GM11168 (cell line): Measurements from ENCODE around the gene ARNT2.

Experiments
- in situ Hi-C: fragments of 300-500 bp; cut with MboI; formaldehyde crosslinking; loops from one replicate; pipeline ENCODE4 v1.12.0; 2022; ENCODE audit warnings: low sequenced_read_pairs; ENCODE audit not compliant: unreplicated experiment

The ARNT2 gene

GRCh38 chr15:80604583-80605575 is 200.7 kb downstream of the ARNT2 start:
- in situ Hi-C loops = no loop called here

GRCh38 chr15:80605591-80606150 is 201.5 kb downstream of the ARNT2 start:
- in situ Hi-C loops = no loop called here

GRCh38 chr15:80606511-80607071 is 202.4 kb downstream of the ARNT2 start:
- in situ Hi-C loops = no loop called here

GRCh38 chr15:80607287-80607980 is 203.3 kb downstream of the ARNT2 start:
- in situ Hi-C loops = no loop called here

- in situ Hi-C loops = no loop called here
Measured at GRCh38 chr15:80608688-80609087, 204.5 kb downstream of the ARNT2 start.

GRCh38 chr15:80609091-80609490 is 204.9 kb downstream of the ARNT2 start:
- in situ Hi-C loops = no loop called here

GRCh38 chr15:80609512-80609946 is 205.3 kb downstream of the ARNT2 start:
- in situ Hi-C loops = no loop called here

- in situ Hi-C loops = no loop called here
Measured at GRCh38 chr15:80611543-80612080, 207.4 kb downstream of the ARNT2 start.

- in situ Hi-C loops = no loop called here
Measured at GRCh38 chr15:80612118-80612823, 208.1 kb downstream of the ARNT2 start.

GRCh38 chr15:80613762-80614365 is 209.7 kb downstream of the ARNT2 start:
- in situ Hi-C loops = no loop called here

- in situ Hi-C loops = no loop called here
Measured at GRCh38 chr15:80614711-80615360, 210.7 kb downstream of the ARNT2 start.

- in situ Hi-C loops = no loop called here
Measured at GRCh38 chr15:80615361-80615736, 211.2 kb downstream of the ARNT2 start.

GRCh38 chr15:80615783-80616391 is 211.7 kb downstream of the ARNT2 start:
- in situ Hi-C loops = no loop called here

- in situ Hi-C loops = no loop called here
Measured at GRCh38 chr15:80618685-80619400, 214.7 kb downstream of the ARNT2 start.

- in situ Hi-C loops = no loop called here
Measured at GRCh38 chr15:80619680-80620079, 215.5 kb downstream of the ARNT2 start.

- in situ Hi-C loops = no loop called here
Measured at GRCh38 chr15:80620141-80620540, 216.0 kb downstream of the ARNT2 start.

- in situ Hi-C loops = no loop called here
Measured at GRCh38 chr15:80620931-80621330, 216.7 kb downstream of the ARNT2 start.

GRCh38 chr15:80626643-80627120 is 222.5 kb downstream of the ARNT2 start:
- in situ Hi-C loops = no loop called here
